ENCODE data around the gene FLNB. TPM values are rescaled to one million over a fixed set of nuclear protein-coding genes. Genes with fewer than 3 reads are reported as not detected.

FLNB gene
- total RNA-seq, 4 donors from 2014 or later = 116 to 533 (median 439) TPM

GRCh38 chr3:58105196-58105595 is 97.0 kb downstream of the FLNB start:
- no peak overlapping the region for H3K27ac ChIP-seq

GRCh38 chr3:58106061-58106460 is 97.8 kb downstream of the FLNB start:
- Histone ChIP-seq H3K36me3 (peaks cover 0 to 99% (median 2%) of the 10 kb centered on the region in 3 donors), H3K27ac (no peak overlapping the region), H3K27me3 (no peaks in the 10 kb centered on the region), H3K4me1 (no peaks in the 10 kb centered on the region), H3K9me3 (no peaks in the 10 kb centered on the region), H3K4me3 (no peak overlapping the region)
- TF ChIP-seq POLR2A (IDR thresholded peaks at IDR 0.05) (no peak), CTCF (IDR thresholded peaks at IDR 0.05) (no peak)
- DNase-seq = no peak

More at GRCh38 chr3:58105196-58105595, 97.0 kb downstream of the FLNB start:
- H3K9me3 ChIP-seq = no peaks in the 10 kb centered on the region
- H3K4me3 ChIP-seq = no peak overlapping the region
- peaks cover 0 to 98% (median 2%) of the 10 kb centered on the region in 3 donors for H3K36me3 ChIP-seq
- peak in 1 of 3 donors; percentile 26 for DNase-seq
- TF ChIP-seq POLR2A (IDR thresholded peaks at IDR 0.05) (no peak), CTCF (IDR thresholded peaks at IDR 0.05) (no peak)
- no peaks in the 10 kb centered on the region for H3K27me3 ChIP-seq
- H3K4me1 ChIP-seq = no peaks in the 10 kb centered on the region

GRCh38 chr3:58106640-58107039 is 98.4 kb downstream of the FLNB start:
- Histone ChIP-seq H3K4me3 (no peak overlapping the region), H3K4me1 (no peaks in the 10 kb centered on the region), H3K27ac (no peak overlapping the region), H3K36me3 (peaks cover 0 to 98% (median 2%) of the 10 kb centered on the region in 3 donors), H3K9me3 (no peaks in the 10 kb centered on the region), H3K27me3 (no peaks in the 10 kb centered on the region)
- no peak for DNase-seq
- TF ChIP-seq CTCF (IDR thresholded peaks at IDR 0.05) (no peak), POLR2A (IDR thresholded peaks at IDR 0.05) (no peak)

GRCh38 chr3:58107597-58107996 is 99.4 kb downstream of the FLNB start:
- Histone ChIP-seq H3K9me3 (no peaks in the 10 kb centered on the region), H3K27me3 (no peaks in the 10 kb centered on the region), H3K4me1 (no peaks in the 10 kb centered on the region), H3K4me3 (no peak overlapping the region), H3K27ac (no peak overlapping the region), H3K36me3 (peaks cover 0 to 98% (median 2%) of the 10 kb centered on the region in 3 donors)
- no peak for DNase-seq
- TF ChIP-seq POLR2A (IDR thresholded peaks at IDR 0.05) (no peak), CTCF (IDR thresholded peaks at IDR 0.05) (no peak)

GRCh38 chr3:58109752-58110151 is 101.5 kb downstream of the FLNB start:
- no peak overlapping the region for H3K4me3 ChIP-seq
- H3K9me3 ChIP-seq = no peaks in the 10 kb centered on the region
- no peak overlapping the region for H3K27ac ChIP-seq
- no peak for TF ChIP-seq POLR2A (IDR thresholded peaks at IDR 0.05)
- TF ChIP-seq CTCF (IDR thresholded peaks at IDR 0.05) = no peak
- peaks cover 0 to 98% (median 2%) of the 10 kb centered on the region in 3 donors for H3K36me3 ChIP-seq
- H3K27me3 ChIP-seq = no peaks in the 10 kb centered on the region
- no peaks in the 10 kb centered on the region for H3K4me1 ChIP-seq
- no peak for DNase-seq

All from Peyer's patch (tissue), 4 donors.